Muscle layer of colon (tissue), 2 donors: ENCODE data around the gene COL5A1.

Experiments used
- H3K27ac ChIP-seq: one replicate; pipeline ENCODE4 v1.7.0; 2013; ENCODE audit warnings: low read depth, mild to moderate bottlenecking, low read length, moderate library complexity
- H3K27me3 ChIP-seq, 2 donors: one replicate each; pipeline ENCODE4 v1.7.0; 2013; ENCODE audit warnings: low read length in 2 of 2, mild to moderate bottlenecking in 2 of 2; ENCODE audit not compliant: insufficient read depth in 2 of 2, control insufficient read depth in 1 of 2
- H3K36me3 ChIP-seq: one replicate; pipeline ENCODE4 v1.7.0; 2013; ENCODE audit warnings: mild to moderate bottlenecking, low read length; ENCODE audit not compliant: insufficient read depth
- H3K4me1 ChIP-seq: one replicate; pipeline ENCODE4 v1.7.0; 2013; ENCODE audit warnings: mild to moderate bottlenecking, low read length; ENCODE audit not compliant: insufficient read depth
- H3K4me3 ChIP-seq, 2 donors: one replicate each; pipeline ENCODE4 v1.7.0; 2013; ENCODE audit warnings: low read length in 2 of 2, low read depth in 1 of 2, mild to moderate bottlenecking in 1 of 2, moderate library complexity in 1 of 2
- H3K9ac ChIP-seq: one replicate; pipeline ENCODE4 v1.7.0; 2013; ENCODE audit warnings: low read length
- H3K9me3 ChIP-seq: one replicate; pipeline ENCODE4 v1.7.0; 2013; ENCODE audit warnings: mild to moderate bottlenecking, low read length
- donor health status: abdominal sarcoma.
- donor health status: Adenocarcinoma of cecum.

The COL5A1 gene

GRCh38 chr9:134732392-134733110 lies 90.9 kb downstream of the COL5A1 start:
- Histone ChIP-seq H3K9me3 (no peaks in the 10 kb centered on the region), H3K27ac (peak overlapping the region; percentile 53), H3K27me3 (no peaks in the 10 kb centered on the region), H3K9ac (no peak overlapping the region), H3K4me3 (peak overlapping the region in 1 of 2 donors; percentile 2), H3K36me3 (peaks cover 22% of the 10 kb centered on the region), H3K4me1 (peaks cover 63% of the 10 kb centered on the region)

DNA sequence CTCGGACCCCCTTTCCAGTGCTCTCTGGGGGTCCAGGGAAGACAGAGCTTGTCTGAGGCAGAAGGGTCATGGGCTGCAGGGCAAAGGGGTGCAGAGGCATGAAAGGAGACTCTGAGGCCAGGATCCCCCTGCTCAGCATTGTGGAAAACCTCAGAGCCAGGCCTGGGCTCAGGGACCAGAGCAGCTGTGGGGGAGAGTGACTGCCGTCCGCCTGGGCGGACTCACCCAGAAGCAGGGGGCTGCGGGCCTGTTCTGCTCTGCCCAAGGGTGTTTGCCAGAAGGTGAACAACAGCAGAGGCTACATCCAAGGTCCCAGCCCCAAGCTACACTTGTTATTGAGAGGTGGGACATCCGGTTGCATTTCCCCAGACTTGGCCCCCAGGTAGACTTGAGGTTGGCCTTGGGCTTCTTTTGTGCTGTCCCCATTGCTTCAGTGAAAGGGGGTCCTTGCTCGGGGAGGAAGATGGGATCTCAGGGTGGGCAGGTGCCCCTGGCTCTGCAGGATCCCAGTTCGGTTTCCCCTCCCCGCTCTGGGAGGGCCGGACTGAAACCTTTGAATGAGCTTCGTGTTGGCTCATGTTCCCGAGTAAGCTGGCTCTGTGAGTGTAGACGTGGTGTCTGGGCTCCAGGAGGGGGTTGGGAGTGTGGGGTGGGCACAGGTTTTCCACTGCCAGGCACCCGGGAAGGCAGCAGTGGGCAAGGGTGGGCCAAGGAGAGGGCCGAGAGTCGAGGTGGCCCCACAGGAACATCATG lies 92.1 kb downstream of the COL5A1 start:
- H3K4me1 ChIP-seq, result peaks cover 63% of the 10 kb centered on the region
- H3K4me3 ChIP-seq, result no peak overlapping the region
- no peak overlapping the region for H3K9ac ChIP-seq
- H3K27ac ChIP-seq, result peak overlapping the region; percentile 53
- peaks cover 13% of the 10 kb centered on the region for H3K36me3 ChIP-seq
- no peaks in the 10 kb centered on the region for H3K27me3 ChIP-seq
- no peaks in the 10 kb centered on the region for H3K9me3 ChIP-seq

GRCh38 chr9:134734270-134734669 lies 92.7 kb downstream of the COL5A1 start:
- peaks cover 63% of the 10 kb centered on the region for H3K4me1 ChIP-seq
- H3K27me3 ChIP-seq, result no peaks in the 10 kb centered on the region
- H3K4me3 ChIP-seq, result no peak overlapping the region
- no peak overlapping the region for H3K9ac ChIP-seq
- H3K36me3 ChIP-seq, result peaks cover 18% of the 10 kb centered on the region
- peak overlapping the region; percentile 53 for H3K27ac ChIP-seq
- no peaks in the 10 kb centered on the region for H3K9me3 ChIP-seq

DNA sequence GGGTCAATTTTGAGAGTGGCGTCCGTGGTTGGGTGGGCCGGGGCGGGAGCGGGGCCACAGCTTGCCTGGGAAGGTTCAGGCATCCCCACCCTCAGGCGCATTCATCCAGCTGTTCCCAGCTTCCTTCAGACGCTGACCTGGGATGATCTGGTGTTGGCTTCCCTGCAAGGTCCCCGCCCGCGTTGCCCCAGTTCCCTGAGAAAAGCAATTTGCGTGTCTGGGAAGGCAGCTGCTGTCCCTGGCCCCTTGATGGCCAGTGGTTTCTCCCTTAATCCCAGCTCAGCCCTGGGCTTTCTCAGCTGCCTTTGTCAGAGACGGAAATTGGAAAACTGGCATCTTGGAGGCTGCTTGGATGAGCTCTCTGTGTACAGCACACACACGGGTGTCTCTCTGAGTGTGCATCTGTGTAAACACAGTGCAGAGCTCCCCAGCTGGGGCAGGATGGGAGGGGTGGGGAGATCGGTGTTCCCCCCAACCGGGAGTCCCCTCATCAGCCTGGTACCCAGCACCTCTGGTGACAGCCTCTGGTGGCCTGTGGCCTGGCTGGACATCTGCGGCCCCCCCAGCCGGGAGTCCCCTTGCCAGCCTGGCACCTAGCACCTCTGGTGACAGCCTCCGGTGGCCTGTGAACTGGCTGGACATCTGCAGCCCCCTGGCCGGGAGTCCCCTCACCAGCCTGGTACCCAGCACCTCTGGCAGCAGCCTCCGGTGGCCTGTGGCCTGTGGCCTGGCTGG lies 94.0 kb downstream of the COL5A1 start:
- Histone ChIP-seq H3K36me3 (peaks cover 24% of the 10 kb centered on the region), H3K27ac (peak overlapping the region; percentile 86), H3K4me1 (peaks cover 56% of the 10 kb centered on the region), H3K9ac (no peak overlapping the region), H3K27me3 (no peaks in the 10 kb centered on the region), H3K4me3 (no peak overlapping the region), H3K9me3 (no peaks in the 10 kb centered on the region)

- H3K9ac ChIP-seq, result no peak overlapping the region
- H3K4me1 ChIP-seq, result peaks cover 43% of the 10 kb centered on the region
- peaks cover 16% of the 10 kb centered on the region for H3K36me3 ChIP-seq
- no peaks in the 10 kb centered on the region for H3K9me3 ChIP-seq
- no peaks in the 10 kb centered on the region for H3K27me3 ChIP-seq
- no peak overlapping the region for H3K4me3 ChIP-seq
- no peak overlapping the region for H3K27ac ChIP-seq
Measured at GRCh38 chr9:134736791-134737497, 95.3 kb downstream of the COL5A1 start.

- Histone ChIP-seq H3K9me3 (no peaks in the 10 kb centered on the region), H3K27ac (no peak overlapping the region), H3K36me3 (peaks cover 13% of the 10 kb centered on the region), H3K4me1 (peaks cover 32% of the 10 kb centered on the region), H3K9ac (no peak overlapping the region), H3K4me3 (no peak overlapping the region), H3K27me3 (no peaks in the 10 kb centered on the region)
Measured at GRCh38 chr9:134737842-134738580, 96.4 kb downstream of the COL5A1 start.

DNA sequence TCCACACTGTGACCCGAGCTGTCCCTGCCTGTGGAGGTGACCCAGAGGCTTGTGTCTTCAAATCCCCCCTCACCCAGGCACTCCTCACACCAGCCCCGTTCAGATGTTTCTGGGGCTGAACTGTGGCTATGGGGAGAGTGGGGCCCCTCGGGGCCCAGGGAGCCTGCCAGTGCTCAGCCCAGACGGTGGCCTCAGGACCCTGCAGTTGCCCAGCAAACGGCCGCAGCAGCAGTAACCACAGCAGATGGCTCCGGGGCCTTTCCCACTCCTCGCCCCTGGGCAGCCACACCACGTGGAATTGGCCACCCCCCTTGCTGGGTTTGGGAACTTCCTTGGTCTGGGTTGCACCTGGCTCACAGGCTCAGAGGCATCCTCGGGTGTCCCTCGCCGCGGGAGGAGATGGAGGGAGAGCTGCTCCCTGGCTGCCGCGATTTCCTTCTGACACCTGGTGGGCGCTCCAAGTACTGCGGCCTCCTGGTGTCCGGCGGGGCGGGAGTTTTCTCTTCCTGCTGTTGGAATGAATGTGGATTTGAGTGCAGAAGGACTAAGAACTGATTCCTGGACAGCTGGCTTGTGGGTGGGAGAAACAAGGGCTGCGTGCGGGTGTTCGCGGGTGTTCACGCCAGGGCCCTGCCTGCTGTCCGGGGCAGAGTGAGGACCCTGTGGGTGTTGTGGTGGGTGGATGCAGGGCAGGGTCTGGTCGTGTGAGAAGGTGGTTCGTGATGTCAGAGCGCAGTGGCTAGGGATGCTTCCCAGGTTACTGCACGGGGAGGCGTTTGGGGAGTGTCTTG lies 97.5 kb downstream of the COL5A1 start:
- Histone ChIP-seq H3K36me3 (peaks cover 22% of the 10 kb centered on the region), H3K4me3 (no peak overlapping the region), H3K4me1 (peaks cover 22% of the 10 kb centered on the region), H3K27ac (no peak overlapping the region), H3K9me3 (no peaks in the 10 kb centered on the region), H3K27me3 (no peaks in the 10 kb centered on the region), H3K9ac (no peak overlapping the region)

DNA sequence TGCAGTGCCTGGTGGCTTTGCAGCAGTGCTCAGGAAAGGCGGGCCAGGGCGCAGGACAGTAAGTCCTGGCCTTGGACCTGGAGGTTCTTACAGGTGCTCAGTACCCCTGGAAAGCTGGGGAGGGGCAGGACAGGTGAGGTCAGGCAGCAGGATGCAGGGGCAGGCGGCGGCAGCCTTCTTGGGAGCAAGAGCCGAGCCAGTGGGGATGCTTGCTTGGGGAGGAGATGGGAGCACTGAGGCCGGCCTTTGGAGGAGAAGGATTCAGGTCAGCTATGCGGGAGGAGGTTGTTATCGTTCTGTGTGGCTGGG lies 98.0 kb downstream of the COL5A1 start:
- peaks cover 28% of the 10 kb centered on the region for H3K36me3 ChIP-seq
- no peak overlapping the region for H3K9ac ChIP-seq
- no peaks in the 10 kb centered on the region for H3K27me3 ChIP-seq
- H3K27ac ChIP-seq, result no peak overlapping the region
- H3K4me3 ChIP-seq, result no peak overlapping the region
- peaks cover 16% of the 10 kb centered on the region for H3K4me1 ChIP-seq
- no peaks in the 10 kb centered on the region for H3K9me3 ChIP-seq

DNA sequence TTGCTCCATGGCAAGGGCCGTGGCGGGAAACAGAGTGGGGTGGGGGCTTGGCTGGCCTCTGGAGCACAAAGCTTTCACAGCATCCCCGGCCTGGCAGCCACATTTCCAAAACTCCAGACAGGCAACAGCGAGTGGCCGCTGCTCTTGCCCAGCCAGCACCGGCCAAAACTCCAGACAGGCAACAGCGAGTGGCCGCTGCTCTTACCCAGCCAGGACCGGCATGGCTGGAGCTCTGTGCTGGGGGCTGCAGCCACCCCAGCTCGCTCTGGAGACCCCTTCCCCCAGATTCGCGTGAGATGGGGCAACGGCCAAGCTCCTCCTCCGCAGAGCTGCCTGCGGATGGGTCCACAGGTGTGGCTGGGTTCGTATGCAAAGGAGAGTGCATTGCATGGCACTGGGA lies 98.5 kb downstream of the COL5A1 start:
- Histone ChIP-seq H3K4me1 (peaks cover 12% of the 10 kb centered on the region), H3K27ac (no peak overlapping the region), H3K9ac (no peak overlapping the region), H3K27me3 (no peaks in the 10 kb centered on the region), H3K4me3 (no peak overlapping the region), H3K36me3 (peaks cover 32% of the 10 kb centered on the region), H3K9me3 (no peaks in the 10 kb centered on the region)

DNA sequence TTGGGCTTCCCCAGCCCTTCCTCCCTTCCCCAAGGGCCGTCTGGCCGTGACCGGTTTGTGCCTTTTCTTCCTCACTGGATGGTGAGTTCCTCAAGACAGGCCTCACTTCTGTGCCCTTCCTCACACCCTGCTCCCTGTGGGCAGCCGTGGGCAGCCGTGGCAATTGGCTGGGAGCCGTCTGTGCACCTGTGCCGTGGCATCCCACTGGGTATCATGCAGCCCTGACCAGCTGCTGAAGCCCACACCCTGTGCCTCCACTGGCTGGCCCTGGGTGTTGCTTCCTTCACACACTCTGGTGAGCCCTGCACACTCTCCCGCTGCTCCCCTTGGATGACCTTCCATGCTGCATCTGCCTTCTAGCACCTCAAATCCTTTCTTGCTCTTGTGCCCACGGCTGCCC lies 100.2 kb downstream of the COL5A1 start:
- Histone ChIP-seq H3K36me3 (peaks cover 44% of the 10 kb centered on the region), H3K9me3 (no peaks in the 10 kb centered on the region)

More for the DNA sequence above, 100.2 kb downstream of the COL5A1 start:
- H3K4me3 ChIP-seq, result no peak overlapping the region
- H3K27me3 ChIP-seq, result no peaks in the 10 kb centered on the region
- H3K27ac ChIP-seq, result no peak overlapping the region
- no peak overlapping the region for H3K9ac ChIP-seq
- H3K4me1 ChIP-seq, result no peaks in the 10 kb centered on the region
